Ishikawa (cell line): ENCODE results near the gene HEATR1.

Source experiments
- CEBPB ChIP-seq: IDR thresholded peaks from 2 replicates; pipeline ENCODE4 v1.6.1; 2012
- CREB1 ChIP-seq: IDR thresholded peaks from 2 replicates; pipeline ENCODE4 v1.6.1; 2012; ENCODE audit warnings: low read depth
- EGR1 ChIP-seq: IDR thresholded peaks from 2 replicates; pipeline ENCODE4 v1.6.1; 2012
- EP300 ChIP-seq: IDR thresholded peaks from 2 replicates; pipeline ENCODE4 v1.6.1; 2012; ENCODE audit warnings: borderline replicate concordance
- FOXM1 ChIP-seq: IDR thresholded peaks from 2 replicates; pipeline ENCODE4 v1.6.1; 2012; ENCODE audit warnings: low read depth, borderline replicate concordance
- NFIC ChIP-seq: IDR thresholded peaks from 2 replicates; pipeline ENCODE4 v1.6.1; 2012
- RAD21 ChIP-seq: IDR thresholded peaks from 2 replicates; pipeline ENCODE4 v1.6.1; 2012; ENCODE audit warnings: low read depth
- REST ChIP-seq: IDR thresholded peaks from 2 replicates; pipeline ENCODE4 v1.6.1; 2012; ENCODE audit warnings: low read depth, mild to moderate bottlenecking
- TAF1 ChIP-seq: IDR thresholded peaks from 2 replicates; pipeline ENCODE4 v1.6.1; 2012; ENCODE audit warnings: low read depth, mild to moderate bottlenecking
- TCF12 ChIP-seq: IDR thresholded peaks from 2 replicates; pipeline ENCODE4 v1.6.1; 2012; ENCODE audit warnings: low read depth
- TEAD4 ChIP-seq: IDR thresholded peaks from 2 replicates; pipeline ENCODE4 v1.6.1; 2012
- YY1 ChIP-seq: IDR thresholded peaks from 2 replicates; pipeline ENCODE4 v1.6.1; 2012; ENCODE audit warnings: low read depth
- ZBTB7A ChIP-seq: IDR thresholded peaks from 2 replicates; pipeline ENCODE4 v1.6.1; 2012; ENCODE audit warnings: low read depth
- TF ChIP-seq, protein P1 (sequence below): IDR thresholded peaks from 2 replicates; pipeline ENCODE4 v1.6.1; 2012
- TF ChIP-seq, protein P2 (sequence below): IDR thresholded peaks from 2 replicates; pipeline ENCODE4 v1.6.1; 2012

HEATR1 gene

DNA sequence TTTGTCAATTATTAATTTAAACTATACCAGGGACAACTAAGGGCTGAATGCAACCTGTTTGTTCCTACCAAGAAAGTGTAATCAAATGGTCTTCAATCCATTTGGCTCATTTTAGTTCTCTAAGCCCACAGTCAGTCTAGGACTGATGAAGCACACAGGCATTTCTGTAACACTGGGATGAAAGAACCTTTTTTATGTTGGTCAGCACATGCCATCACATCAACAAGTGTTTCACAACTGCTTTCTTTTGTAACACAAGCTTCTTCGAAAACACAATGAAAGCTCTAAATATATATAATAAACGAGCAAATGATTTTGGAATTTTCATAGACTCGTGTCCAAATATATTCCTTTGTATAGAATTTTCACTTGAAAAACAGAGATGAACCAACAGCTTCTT, 28.8 kb downstream of the HEATR1 start:
- TF ChIP-seq, protein P1, sequence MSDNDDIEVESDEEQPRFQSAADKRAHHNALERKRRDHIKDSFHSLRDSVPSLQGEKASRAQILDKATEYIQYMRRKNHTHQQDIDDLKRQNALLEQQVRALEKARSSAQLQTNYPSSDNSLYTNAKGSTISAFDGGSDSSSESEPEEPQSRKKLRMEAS, result no peak
- TF ChIP-seq CEBPB (no peak), TEAD4 (no peak), EGR1 (no peak), EP300 (no peak), CREB1 (no peak)

- no peak for TF ChIP-seq EP300
- TF ChIP-seq TEAD4, result no peak
- TF ChIP-seq, protein P1, result no peak
- no peak for TF ChIP-seq FOXM1
- TF ChIP-seq REST, result no peak
- TF ChIP-seq CREB1, result no peak
- TF ChIP-seq RAD21, result no peak
- no peak for TF ChIP-seq TCF12
- TF ChIP-seq, protein P2, sequence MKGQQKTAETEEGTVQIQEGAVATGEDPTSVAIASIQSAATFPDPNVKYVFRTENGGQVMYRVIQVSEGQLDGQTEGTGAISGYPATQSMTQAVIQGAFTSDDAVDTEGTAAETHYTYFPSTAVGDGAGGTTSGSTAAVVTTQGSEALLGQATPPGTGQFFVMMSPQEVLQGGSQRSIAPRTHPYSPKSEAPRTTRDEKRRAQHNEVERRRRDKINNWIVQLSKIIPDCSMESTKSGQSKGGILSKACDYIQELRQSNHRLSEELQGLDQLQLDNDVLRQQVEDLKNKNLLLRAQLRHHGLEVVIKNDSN, result no peak
- TF ChIP-seq YY1, result no peak
- TF ChIP-seq TAF1, result no peak
- TF ChIP-seq ZBTB7A, result no peak
- TF ChIP-seq NFIC, result no peak
- no peak for TF ChIP-seq EGR1
- no peak for TF ChIP-seq CEBPB
These were observed 35.9 kb downstream of the HEATR1 start for GRCh38 chr1:236568285-236568894.

GRCh38 chr1:236565530-236565929, 38.8 kb downstream of the HEATR1 start:
- TF ChIP-seq CREB1 (no peak), REST (no peak), TEAD4 (no peak), EGR1 (no peak), YY1 (no peak), TCF12 (no peak), TAF1 (no peak)
- TF ChIP-seq, protein P2, result no peak
- TF ChIP-seq, protein P1, result no peak

DNA sequence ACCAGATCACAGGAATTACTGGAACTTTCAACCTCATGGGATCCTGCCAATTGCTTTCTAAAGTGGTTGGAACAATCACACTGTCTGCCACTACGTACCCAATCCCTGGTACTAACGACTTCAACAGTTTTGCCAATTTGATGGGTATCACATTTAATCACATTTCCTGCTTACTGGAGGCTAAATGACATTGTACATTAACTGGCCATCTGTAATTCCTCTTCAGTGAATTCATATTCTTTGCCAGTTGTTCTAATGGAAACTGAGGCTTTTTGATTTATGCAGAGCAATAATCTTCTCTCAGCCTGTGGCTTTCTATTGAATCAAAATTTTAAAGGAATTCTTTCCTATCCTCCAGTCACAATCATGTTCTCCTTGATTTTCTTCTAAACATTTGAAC, 42.3 kb downstream of the HEATR1 start:
- no peak for TF ChIP-seq CEBPB
- no peak for TF ChIP-seq TEAD4
- TF ChIP-seq, protein P2, result no peak
- TF ChIP-seq EGR1, result no peak
- TF ChIP-seq NFIC, result no peak
- TF ChIP-seq CREB1, result no peak
- no peak for TF ChIP-seq YY1
- TF ChIP-seq TAF1, result no peak
- TF ChIP-seq EP300, result no peak
- TF ChIP-seq ZBTB7A, result no peak
- no peak for TF ChIP-seq FOXM1
- TF ChIP-seq RAD21, result no peak
- no peak for TF ChIP-seq TCF12
- no peak for TF ChIP-seq REST
- TF ChIP-seq, protein P1, result no peak
